IMR-90 (cell line): ENCODE data around the gene FUT2. TPM values are rescaled to one million over a fixed set of nuclear protein-coding genes. Genes with fewer than 3 reads are reported as not detected.

Experiments used
- ATAC-seq: fragments of 200-7000 bp; cut with Tn5 transposase; 2 replicates; pipeline ENCODE4 v1.9.1; 2020; ENCODE audit warnings: low read depth, mild to moderate bottlenecking, moderate library complexity
- BruUV-seq: library from RNA; stranded (reverse); fragments of 400-500 nt; replicated peaks from 2 replicates; lab custom pipeline; 2021; lab: Mats Ljungman, UMichigan
- CTCF ChIA-PET: fragments of 300-600 bp; formaldehyde crosslinking; extraction: SDS; loops from one replicate; lab custom pipeline; 2021; ENCODE audit warnings: antibody characterized with exemption; lab: Yijun Ruan, JAX
- POLR2A ChIA-PET: fragments of 300-600 bp; sonication (Branson Sonifier 250); formaldehyde crosslinking; loops from one replicate; lab custom pipeline; 2022; ENCODE audit warnings: antibody characterized with exemption; ENCODE audit not compliant: unreplicated experiment; lab: Charles Lee
- DNase-seq: peaks from one replicate; pipeline ENCODE4 v3.0.0; 2013
- H2AFZ ChIP-seq: replicated peaks from 2 replicates; pipeline ENCODE3; 2013; ENCODE audit warnings: low read length, mild to moderate bottlenecking; ENCODE audit not compliant: poor library complexity
- H2AK5ac ChIP-seq: 2 replicates; pipeline ENCODE4 v1.6.1; 2013; ENCODE audit warnings: low read depth, low read length, inconsistent platforms
- H2AK9ac ChIP-seq: replicated peaks from 2 replicates; pipeline ENCODE3; 2013; ENCODE audit warnings: mild to moderate bottlenecking, low read depth, low read length, moderate library complexity; ENCODE audit not compliant: poor library complexity
- H2BK120ac ChIP-seq: 2 replicates; pipeline ENCODE4 v1.6.1; 2013; ENCODE audit warnings: low read depth, low read length, inconsistent platforms
- H2BK15ac ChIP-seq: 3 replicates; pipeline ENCODE4 v1.6.1; 2013; ENCODE audit warnings: low read depth, low read length, inconsistent platforms
- H2BK20ac ChIP-seq: 2 replicates; pipeline ENCODE4 v1.6.1; 2013; ENCODE audit warnings: low read depth, mild to moderate bottlenecking, inconsistent platforms, low read length, moderate library complexity
- H2BK5ac ChIP-seq: 2 replicates; pipeline ENCODE4 v1.6.1; 2013; ENCODE audit warnings: mild to moderate bottlenecking, low read depth, low read length, inconsistent platforms; ENCODE audit not compliant: poor library complexity, severe bottlenecking
- H3K14ac ChIP-seq: replicated peaks from 2 replicates; pipeline ENCODE4 v1.6.1; 2013; ENCODE audit warnings: low read depth, low read length, inconsistent platforms
- H3K18ac ChIP-seq: 2 replicates; pipeline ENCODE4 v1.6.1; 2013; ENCODE audit warnings: low read depth, low read length, control low read depth
- H3K23ac ChIP-seq: 2 replicates; pipeline ENCODE4 v1.6.1; 2013; ENCODE audit warnings: low read depth, low read length, inconsistent platforms
- H3K27ac ChIP-seq: 2 replicates; pipeline ENCODE4 v1.5.1; 2013; ENCODE audit warnings: mild to moderate bottlenecking, control low read depth, low read length; ENCODE audit not compliant: insufficient read depth
- H3K27me3 ChIP-seq: 2 replicates; pipeline ENCODE4 v1.6.1; 2013; ENCODE audit warnings: low read length; ENCODE audit not compliant: control insufficient read depth, insufficient read depth
- H3K36me3 ChIP-seq: 2 replicates; pipeline ENCODE4 v1.6.1; 2013; ENCODE audit warnings: low read length, mixed read lengths; ENCODE audit not compliant: control insufficient read depth, insufficient read depth
- H3K4ac ChIP-seq: 2 replicates; pipeline ENCODE4 v1.6.1; 2013; ENCODE audit warnings: low read depth, low read length, inconsistent platforms
- H3K4me1 ChIP-seq: 2 replicates; pipeline ENCODE4 v1.6.1; 2013; ENCODE audit warnings: low read length, mixed read lengths; ENCODE audit not compliant: control insufficient read depth, insufficient read depth
- H3K4me2 ChIP-seq: 2 replicates; pipeline ENCODE4 v1.6.1; 2013; ENCODE audit warnings: low read depth, mild to moderate bottlenecking, control low read depth, low read length, moderate library complexity
- H3K4me3 ChIP-seq: 2 replicates; pipeline ENCODE4 v1.5.1; 2013; ENCODE audit warnings: low read depth, mild to moderate bottlenecking, control low read depth, low read length, moderate library complexity; ENCODE audit not compliant: insufficient read depth
- H3K56ac ChIP-seq: 2 replicates; pipeline ENCODE4 v1.6.1; 2013; ENCODE audit warnings: low read length, inconsistent platforms; ENCODE audit not compliant: insufficient read depth; ENCODE audit errors: extremely low read depth
- H3K79me1 ChIP-seq, 2 experiments: 2 replicates each; pipeline ENCODE4 v1.6.1; 2013; ENCODE audit warnings: low read length in 2 of 2, inconsistent platforms in 1 of 2, low read depth in 1 of 2
- H3K9ac ChIP-seq: 2 replicates; pipeline ENCODE4 v1.6.1; 2013; ENCODE audit warnings: low read depth, low read length, control low read depth
- H3K9me1 ChIP-seq: 2 replicates; pipeline ENCODE4 v1.6.1; 2013; ENCODE audit warnings: low read length, inconsistent platforms; ENCODE audit not compliant: insufficient read depth
- H3K9me3 ChIP-seq: 2 replicates; pipeline ENCODE4 v1.6.1; 2013; ENCODE audit warnings: low read length; ENCODE audit not compliant: control insufficient read depth, insufficient read depth
- H4K20me1 ChIP-seq: 2 replicates; pipeline ENCODE4 v1.6.1; 2013; ENCODE audit warnings: low read length, inconsistent platforms; ENCODE audit not compliant: insufficient read depth
- H4K5ac ChIP-seq: 2 replicates; pipeline ENCODE4 v1.6.1; 2013; ENCODE audit warnings: mild to moderate bottlenecking, low read depth, low read length, control low read depth
- H4K8ac ChIP-seq, 2 experiments: 2 replicates each; pipeline ENCODE4 v1.6.1; 2013; ENCODE audit warnings: low read depth in 2 of 2, low read length in 2 of 2, control low read depth in 1 of 2, inconsistent platforms in 1 of 2
- H4K91ac ChIP-seq: 2 replicates; pipeline ENCODE4 v1.6.1; 2013; ENCODE audit warnings: low read depth, low read length, inconsistent platforms; ENCODE audit not compliant: insufficient read depth
- BHLHE40 ChIP-seq: fragments of 150-350 bp; IDR thresholded peaks from 2 replicates; pipeline ENCODE4 v1.6.1; 2016; ENCODE audit warnings: mild to moderate bottlenecking, low read depth, low read length
- FOS ChIP-seq: fragments of 150-350 bp; IDR thresholded peaks from 2 replicates; pipeline ENCODE4 v1.6.1; 2016; ENCODE audit warnings: low read depth, low read length
- MAZ ChIP-seq: IDR thresholded peaks from 2 replicates; pipeline ENCODE4 v1.6.1; 2012; ENCODE audit warnings: low read depth, mild to moderate bottlenecking, low read length, improper control_type of control experiment, moderate library complexity, borderline replicate concordance
- RCOR1 ChIP-seq: IDR thresholded peaks from 2 replicates; pipeline ENCODE4 v1.6.1; 2012; ENCODE audit warnings: mild to moderate bottlenecking, low read length, improper control_type of control experiment; ENCODE audit not compliant: insufficient replicate concordance
- RFX5 ChIP-seq: IDR thresholded peaks from 2 replicates; pipeline ENCODE4 v1.8.0; 2012; ENCODE audit warnings: low read depth, mild to moderate bottlenecking, low read length, moderate library complexity
- SMC3 ChIP-seq: fragments of 150-350 bp; IDR thresholded peaks from 2 replicates; pipeline ENCODE4 v1.6.1; 2016; ENCODE audit warnings: low read depth, mild to moderate bottlenecking, antibody characterized with exemption, low read length, moderate library complexity
- USF2 ChIP-seq: fragments of 150-350 bp; IDR thresholded peaks from 2 replicates; pipeline ENCODE4 v1.6.1; 2017; ENCODE audit warnings: mild to moderate bottlenecking, antibody characterized with exemption, low read length, low read depth
- WGBS, 2 experiments: methylation state at CpG; one replicate each; pipeline versions ENCODE4 v1.1.5 to v1.1.7; 2013; ENCODE audit warnings: missing lambda C conversion rate in 2 of 2; ENCODE audit not compliant: insufficient read length in 1 of 2; ENCODE audit errors: extremely low coverage in 2 of 2; 5-methylcytosine and 5-hydroxymethylcytosine counted together
- dilution Hi-C: fragments of 300-500 bp; cut with HindIII; formaldehyde crosslinking; loops from one replicate; pipeline ENCODE4 v1.14.3; 2018; ENCODE audit warnings: low sequenced_read_pairs; ENCODE audit not compliant: unreplicated experiment
- in situ Hi-C: fragments of 300-500 bp; cut with MboI; formaldehyde crosslinking; loops from 3 replicates; pipeline ENCODE4 v1.14.3; 2019; ENCODE audit warnings: low sequenced_read_pairs, inconsistent platforms, mixed read lengths
- intact Hi-C: fragments of 100-400 bp; cut with micrococcal nuclease; formaldehyde crosslinking; loops from 2 replicates; pipeline ENCODE4 v1.10.0; 2022
- polyA plus RNA-seq, 3 experiments: library from polyadenylated mRNA; depleted of rRNA; stranded (reverse); fragments of >200 nt; gene quantifications; 2 replicates each; pipeline ENCODE4 v1.2.3, GENCODE V29; 2012; ENCODE audit warnings: low replicate concordance in 1 of 3
- total RNA-seq: library from RNA; depleted of rRNA; stranded (reverse); fragments of >200 nt; gene quantifications from 2 replicates; pipeline ENCODE4 v1.2.3, GENCODE V29; 2012
- TF ChIP-seq, protein P1 (sequence below): conservative IDR thresholded peaks from 2 replicates; pipeline ENCODE4 v1.5.1; 2012; ENCODE audit warnings: mild to moderate bottlenecking, low read depth, low read length, improper control_type of control experiment

FUT2 gene
- total and polyA plus RNA-seq, 2 of the 4 experiments (the other 2 are of a cell fraction) = not detected

DNA sequence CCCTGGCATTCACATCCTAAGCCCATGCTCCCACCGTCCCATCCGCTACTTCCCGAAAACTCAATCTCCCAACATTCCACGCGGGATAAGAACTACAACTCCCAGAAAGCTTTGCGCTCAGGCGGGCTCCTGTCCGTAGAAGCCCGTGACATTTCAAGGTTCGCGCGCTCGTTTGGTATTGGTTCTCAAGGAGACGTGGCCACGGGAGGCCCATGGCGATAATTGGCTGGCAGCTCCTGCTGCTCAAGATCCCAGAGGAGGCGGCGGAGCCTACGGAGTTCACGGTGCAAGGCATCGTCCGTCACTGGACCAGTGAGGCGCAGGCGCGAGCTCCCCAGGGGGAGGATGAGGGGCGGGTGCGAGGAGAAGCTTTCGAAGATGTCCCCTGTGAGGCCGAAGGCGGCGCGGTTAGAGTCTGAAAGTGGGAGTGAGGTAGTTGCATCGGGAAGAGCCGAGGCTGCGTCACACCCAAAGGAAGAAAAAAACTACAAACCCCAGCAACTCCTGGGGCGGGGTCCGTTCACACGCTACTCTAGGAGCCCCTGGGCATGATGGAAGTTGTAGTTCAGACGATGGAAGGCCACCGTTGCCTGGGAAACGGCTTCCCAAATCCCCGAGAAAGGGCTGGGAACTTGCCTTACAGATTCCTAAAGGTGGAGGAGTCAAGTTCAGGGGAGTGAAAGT, 25.0 kb downstream of the FUT2 start:
- intact Hi-C loops (no loop called here), dilution Hi-C loops (no loop called here), in situ Hi-C loops (no loop called here)
- peak overlapping the region; percentile 40 for H2AK5ac ChIP-seq
- H3K4me3 ChIP-seq = peak overlapping the region; percentile 67
- BruUV-seq = no TSS peak
- peak overlapping the region; percentile 33 for H3K18ac ChIP-seq
- H3K27ac ChIP-seq = peak overlapping the region; percentile 74
- peak overlapping the region; percentile 75 for H3K9ac ChIP-seq
- H2AFZ ChIP-seq = peak overlapping the region; percentile 97
- H3K56ac ChIP-seq = peak overlapping the region; percentile 51
- 1% methylated on average over 16 of the region's 42 CpGs; no CpG with 5 or more reads in 1 of the 2 experiments for WGBS, 2 experiments
- peak overlapping the region; percentile 72 for H4K5ac ChIP-seq
- peak; percentile 99 for DNase-seq
- peak overlapping the region; percentile 57 for H3K4me2 ChIP-seq
- H3K27me3 ChIP-seq = no peaks in the 10 kb centered on the region
- ChIA-PET CTCF (interaction anchor here (0.6 kb wide), 1 partner anchor 12 kb away, joined by 3 read pairs; no protein-coding TSS in a partner anchor), POLR2A (no interaction called here)
- H3K4me1 ChIP-seq = peaks cover 10% of the 10 kb centered on the region
- peak; percentile 95 for ATAC-seq
- peak overlapping the region; percentile 68 for H3K14ac ChIP-seq
- H3K23ac ChIP-seq = peak overlapping the region; percentile 6; the same call in 1 of the 2 replicates
- peak overlapping the region; percentile 68 for H3K4ac ChIP-seq
- H3K9me3 ChIP-seq = no peaks in the 10 kb centered on the region
- no peaks in the 10 kb centered on the region for H4K20me1 ChIP-seq
- 0 out of 2 replicates have a peak overlapping the region, but pooled peaks have one; percentile 1 for H2BK20ac ChIP-seq
- peak overlapping the region; percentile 79; the same call in 1 of the 3 replicates for H2BK15ac ChIP-seq
- TF ChIP-seq MAZ (peak; percentile 95; the same call in 1 of the 2 replicates), RFX5 (no peak), USF2 (peak; percentile 87; the same call in 1 of the 2 replicates), BHLHE40 (peak; percentile 83), SMC3 (no peak), FOS (peak; percentile 88; the same call in 1 of the 2 replicates), RCOR1 (no peak)
- TF ChIP-seq, protein P1, sequence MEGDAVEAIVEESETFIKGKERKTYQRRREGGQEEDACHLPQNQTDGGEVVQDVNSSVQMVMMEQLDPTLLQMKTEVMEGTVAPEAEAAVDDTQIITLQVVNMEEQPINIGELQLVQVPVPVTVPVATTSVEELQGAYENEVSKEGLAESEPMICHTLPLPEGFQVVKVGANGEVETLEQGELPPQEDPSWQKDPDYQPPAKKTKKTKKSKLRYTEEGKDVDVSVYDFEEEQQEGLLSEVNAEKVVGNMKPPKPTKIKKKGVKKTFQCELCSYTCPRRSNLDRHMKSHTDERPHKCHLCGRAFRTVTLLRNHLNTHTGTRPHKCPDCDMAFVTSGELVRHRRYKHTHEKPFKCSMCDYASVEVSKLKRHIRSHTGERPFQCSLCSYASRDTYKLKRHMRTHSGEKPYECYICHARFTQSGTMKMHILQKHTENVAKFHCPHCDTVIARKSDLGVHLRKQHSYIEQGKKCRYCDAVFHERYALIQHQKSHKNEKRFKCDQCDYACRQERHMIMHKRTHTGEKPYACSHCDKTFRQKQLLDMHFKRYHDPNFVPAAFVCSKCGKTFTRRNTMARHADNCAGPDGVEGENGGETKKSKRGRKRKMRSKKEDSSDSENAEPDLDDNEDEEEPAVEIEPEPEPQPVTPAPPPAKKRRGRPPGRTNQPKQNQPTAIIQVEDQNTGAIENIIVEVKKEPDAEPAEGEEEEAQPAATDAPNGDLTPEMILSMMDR = no peak
- peak overlapping the region; percentile 44 to 97 for H4K8ac ChIP-seq
- H3K79me1 ChIP-seq = peaks cover 0 to 9% of the 10 kb centered on the region in 2 experiments; a peak in 2 of 4 replicates
- H2BK5ac ChIP-seq = peak overlapping the region; percentile 79
- H2BK120ac ChIP-seq = peak overlapping the region; percentile 41; the same call in 1 of the 2 replicates
- H3K36me3 ChIP-seq = no peaks in the 10 kb centered on the region
- H2AK9ac ChIP-seq = peak overlapping the region; percentile 87
- peaks cover 12% of the 10 kb centered on the region for H3K9me1 ChIP-seq
- H4K91ac ChIP-seq = peak overlapping the region; percentile 87
